OCI-LY7 (cell line): ENCODE data around the gene CYP11A1. TPM values are rescaled to one million over a fixed set of nuclear protein-coding genes. Genes with fewer than 3 reads are reported as not detected.

ENCODE experiments used
- BruUV-seq: library from RNA; stranded (reverse); fragments of 400-500 nt; replicated peaks from 2 replicates; lab custom pipeline; 2021; lab: Mats Ljungman, UMichigan
- CTCF ChIA-PET: fragments of 300-600 bp; sonication (Branson Sonifier 250); formaldehyde crosslinking; loops from one replicate; lab custom pipeline; 2022; ENCODE audit warnings: antibody characterized with exemption; ENCODE audit not compliant: unreplicated experiment; lab: Charles Lee
- POLR2A ChIA-PET: fragments of 300-600 bp; sonication (Branson Sonifier 250); formaldehyde crosslinking; loops from one replicate; lab custom pipeline; 2022; ENCODE audit warnings: antibody characterized with exemption; lab: Charles Lee
- DNase-seq: peaks from one replicate; pipeline ENCODE4 v3.0.0-alpha.2; 2015; ENCODE audit warnings: low spot score
- H2AFZ ChIP-seq: fragments of 200-600 bp; sonication (generic), shearing (Covaris generic); 2 replicates; pipeline ENCODE4 v1.6.1; 2014; ENCODE audit warnings: mild to moderate bottlenecking, antibody characterized with exemption, low read length, moderate library complexity
- H3K27ac ChIP-seq: fragments of 200-600 bp; sonication (generic); 2 replicates; pipeline ENCODE4 v1.5.1; 2014; ENCODE audit warnings: mixed run types, low read depth, mild to moderate bottlenecking, moderate library complexity, low read length, inconsistent platforms; ENCODE audit not compliant: poor library complexity, severe bottlenecking
- H3K36me3 ChIP-seq: fragments of 200-600 bp; sonication (generic); 2 replicates; pipeline ENCODE4 v1.6.1; 2014; ENCODE audit warnings: mild to moderate bottlenecking, antibody characterized with exemption, low read length, moderate library complexity, mixed read lengths; ENCODE audit not compliant: insufficient read depth
- H3K4me1 ChIP-seq: fragments of 200-600 bp; sonication (generic); 2 replicates; pipeline ENCODE4 v1.5.1; 2014; ENCODE audit warnings: mild to moderate bottlenecking, low read length; ENCODE audit not compliant: insufficient read depth, poor library complexity, severe bottlenecking
- H3K4me2 ChIP-seq: fragments of 200-600 bp; sonication (generic); 2 replicates; pipeline ENCODE4 v1.6.1; 2014; ENCODE audit warnings: mild to moderate bottlenecking, low read length
- H3K4me3 ChIP-seq: fragments of 200-600 bp; sonication (generic); 2 replicates; pipeline ENCODE4 v1.5.1; 2014; ENCODE audit warnings: mild to moderate bottlenecking, low read depth, low read length; ENCODE audit not compliant: poor library complexity, severe bottlenecking
- H3K79me2 ChIP-seq: fragments of 200-600 bp; sonication (generic); 2 replicates; pipeline ENCODE4 v1.6.1; 2016; ENCODE audit warnings: low read depth, mild to moderate bottlenecking, low read length, moderate library complexity, mixed read lengths; ENCODE audit not compliant: insufficient read depth
- H3K9me2 ChIP-seq: fragments of 200-600 bp; sonication (generic); 2 replicates; pipeline ENCODE4 v1.6.1; 2016; ENCODE audit warnings: mild to moderate bottlenecking, low read length, mixed read lengths; ENCODE audit not compliant: insufficient read depth
- H3K9me3 ChIP-seq: fragments of 200-600 bp; sonication (generic); 2 replicates; pipeline ENCODE4 v1.6.1; 2014; ENCODE audit warnings: mild to moderate bottlenecking, mixed run types, low read length, mixed read lengths
- H4K20me1 ChIP-seq: fragments of 200-600 bp; sonication (generic); 2 replicates; pipeline ENCODE4 v1.6.1; 2014; ENCODE audit warnings: mild to moderate bottlenecking, antibody characterized with exemption, low read length, moderate library complexity, mixed read lengths; ENCODE audit not compliant: insufficient read depth
- CTCF ChIP-seq: fragments of 200-600 bp; sonication (generic); conservative IDR thresholded peaks from 2 replicates; pipeline ENCODE4 v1.5.1; 2014; ENCODE audit warnings: mild to moderate bottlenecking, antibody characterized with exemption, low read length, moderate library complexity, mixed read lengths
- EZH2phosphoT487 ChIP-seq: fragments of 200-600 bp; sonication (generic); IDR thresholded peaks from 2 replicates; pipeline ENCODE4 v1.6.1; 2018; ENCODE audit warnings: low read depth, borderline replicate concordance, mild to moderate bottlenecking, mixed run types, antibody characterized with exemption, low read length, moderate library complexity, mixed read lengths
- intact Hi-C: fragments of 100-400 bp; cut with micrococcal nuclease; formaldehyde crosslinking; loops from one replicate; pipeline ENCODE4 v1.10.0; 2022; ENCODE audit not compliant: unreplicated experiment
- total RNA-seq, 2 experiments: library from RNA; depleted of rRNA in 1 of 2; stranded (reverse); fragments of >200 nt in 1 of 2; shearing (Covaris generic) in 1 of 2; gene quantifications; 2 replicates each; pipeline ENCODE4 v1.2.3, GENCODE V29; 2014 to 2022

The CYP11A1 gene
- total RNA-seq, 2 experiments from 2014 or later: not detected

- ChIA-PET CTCF (no interaction called here), POLR2A (no interaction called here)
- H3K9me3 ChIP-seq: no peaks in the 10 kb centered on the region
- no peaks in the 10 kb centered on the region for H3K36me3 ChIP-seq
- H3K27ac ChIP-seq: no peak overlapping the region
- H3K4me2 ChIP-seq: no peak overlapping the region
- H2AFZ ChIP-seq: no peak overlapping the region
- no peak for DNase-seq
- BruUV-seq: no TSS peak
- H3K79me2 ChIP-seq: no peaks in the 10 kb centered on the region
- H3K4me1 ChIP-seq: peaks cover 10% of the 10 kb centered on the region
- no peak overlapping the region for H3K4me3 ChIP-seq
- no peak for TF ChIP-seq EZH2phosphoT487
- TF ChIP-seq CTCF: no peak
- H4K20me1 ChIP-seq: no peaks in the 10 kb centered on the region
- H3K9me2 ChIP-seq: no peaks in the 10 kb centered on the region
- intact Hi-C loops: no loop called here
Observed at GRCh38 chr15:74410502-74410901, 43.1 kb upstream of the CYP11A1 start.

DNA sequence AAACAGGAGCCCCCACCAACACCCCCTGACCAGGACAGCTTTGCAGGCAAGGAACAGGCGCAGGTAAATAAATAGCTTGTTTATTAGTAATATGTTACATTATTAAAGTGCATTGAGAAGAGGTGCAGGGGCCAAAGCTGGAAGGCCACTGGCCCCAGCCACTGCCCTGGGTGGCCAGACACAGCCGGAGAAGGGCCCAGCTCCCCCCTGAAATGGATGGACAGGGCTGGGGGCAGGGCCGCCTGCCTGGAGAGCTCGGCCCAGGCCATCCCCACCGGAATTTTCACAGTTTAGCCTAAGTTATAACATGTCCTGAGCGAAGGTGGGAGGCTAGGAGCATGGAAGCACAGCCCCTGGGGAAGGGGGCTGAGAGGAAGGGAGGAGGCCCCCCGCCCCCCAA is 41.8 kb upstream of the CYP11A1 start:
- POLR2A ChIA-PET: no interaction called here

More for the DNA sequence above, 41.8 kb upstream of the CYP11A1 start:
- CTCF ChIA-PET: no interaction called here
- Histone ChIP-seq H4K20me1 (no peaks in the 10 kb centered on the region), H3K36me3 (no peaks in the 10 kb centered on the region), H2AFZ (no peak overlapping the region), H3K9me3 (no peaks in the 10 kb centered on the region), H3K79me2 (no peaks in the 10 kb centered on the region), H3K4me3 (no peak overlapping the region), H3K4me2 (no peak overlapping the region), H3K4me1 (peaks cover 5% of the 10 kb centered on the region), H3K9me2 (no peaks in the 10 kb centered on the region), H3K27ac (no peak overlapping the region)
- intact Hi-C loops: no loop called here
- BruUV-seq: no TSS peak
- TF ChIP-seq CTCF (no peak), EZH2phosphoT487 (no peak)
- no peak for DNase-seq
